ENCODE measurements around the gene TESK2.

Gene TESK2

GRCh38 chr1:45454464-45454863 lies 36.5 kb downstream of the TESK2 start:
- in situ Hi-C loops (cut with MboI; ENCODE audit: low pct_unique_long_range_greater_than_20kb, low sequenced_read_pairs, unreplicated experiment): no loop called here
- no peak for TF ChIP-seq CTCF (IDR thresholded peaks at IDR 0.05; ENCODE audit: extremely low read depth, insufficient read depth, missing control alignments)
- DNase-seq (ENCODE audit: low spot score): no peak

- no peak for TF ChIP-seq CTCF (IDR thresholded peaks at IDR 0.05; ENCODE audit: extremely low read depth, insufficient read depth, missing control alignments)
- in situ Hi-C loops (cut with MboI; ENCODE audit: low pct_unique_long_range_greater_than_20kb, low sequenced_read_pairs, unreplicated experiment): no loop called here
Measured at GRCh38 chr1:45452503-45452902, 38.5 kb downstream of the TESK2 start.

GRCh38 chr1:45448357-45448756 lies 42.6 kb downstream of the TESK2 start:
- no peak for TF ChIP-seq CTCF (IDR thresholded peaks at IDR 0.05; ENCODE audit: extremely low read depth, insufficient read depth, missing control alignments)
- no peak for DNase-seq (ENCODE audit: low spot score)
- in situ Hi-C loops (cut with MboI; ENCODE audit: low pct_unique_long_range_greater_than_20kb, low sequenced_read_pairs, unreplicated experiment): no loop called here

More at GRCh38 chr1:45452503-45452902, 38.5 kb downstream of the TESK2 start:
- DNase-seq (ENCODE audit: low spot score): no peak

- in situ Hi-C loops (cut with MboI; ENCODE audit: low pct_unique_long_range_greater_than_20kb, low sequenced_read_pairs, unreplicated experiment): no loop called here
- no peak for TF ChIP-seq CTCF (IDR thresholded peaks at IDR 0.05; ENCODE audit: extremely low read depth, insufficient read depth, missing control alignments)
- no peak for DNase-seq (ENCODE audit: low spot score)
Measured at GRCh38 chr1:45446950-45447672, 43.9 kb downstream of the TESK2 start.

- no peak for TF ChIP-seq CTCF (IDR thresholded peaks at IDR 0.05; ENCODE audit: extremely low read depth, insufficient read depth, missing control alignments)
- DNase-seq (ENCODE audit: low spot score): no peak
- in situ Hi-C loops (cut with MboI; ENCODE audit: low pct_unique_long_range_greater_than_20kb, low sequenced_read_pairs, unreplicated experiment): no loop called here
Measured at GRCh38 chr1:45446530-45446929, 44.4 kb downstream of the TESK2 start.

GRCh38 chr1:45444609-45445131 lies 46.3 kb downstream of the TESK2 start:
- no peak for TF ChIP-seq CTCF (IDR thresholded peaks at IDR 0.05; ENCODE audit: extremely low read depth, insufficient read depth, missing control alignments)
- no peak for DNase-seq (ENCODE audit: low spot score)
- in situ Hi-C loops (cut with MboI; ENCODE audit: low pct_unique_long_range_greater_than_20kb, low sequenced_read_pairs, unreplicated experiment): no loop called here
